Neuronal stem cell (in vitro differentiated cells): Measurements from ENCODE around the gene EIF4G3.

ENCODE experiments used
- DNase-seq: peaks from one replicate; pipeline ENCODE4 v3.0.0-alpha.2; 2013; ENCODE audit warnings: low spot score
- H2AFZ ChIP-seq: one replicate; pipeline ENCODE4 v1.6.1; 2013; ENCODE audit warnings: mild to moderate bottlenecking, low read length, inconsistent platforms
- H2AK5ac ChIP-seq: 2 replicates; pipeline ENCODE4 v1.6.1; 2013; ENCODE audit warnings: low read depth, mild to moderate bottlenecking, inconsistent platforms, low read length, moderate library complexity, mixed read lengths
- H2BK120ac ChIP-seq: 2 replicates; pipeline ENCODE4 v1.6.1; 2013; ENCODE audit warnings: low read depth, mild to moderate bottlenecking, inconsistent platforms, low read length, moderate library complexity, mixed read lengths
- H2BK12ac ChIP-seq: one replicate; pipeline ENCODE4 v1.6.1; 2013; ENCODE audit warnings: low read length, inconsistent platforms
- H2BK15ac ChIP-seq: 2 replicates; pipeline ENCODE4 v1.6.1; 2013; ENCODE audit warnings: mild to moderate bottlenecking, low read length, inconsistent platforms, mixed read lengths
- H2BK5ac ChIP-seq: one replicate; pipeline ENCODE4 v1.6.1; 2013; ENCODE audit warnings: inconsistent platforms, mild to moderate bottlenecking, low read length, moderate library complexity
- H3K14ac ChIP-seq: one replicate; pipeline ENCODE4 v1.6.1; 2013; ENCODE audit warnings: low read length, inconsistent platforms
- H3K18ac ChIP-seq: 2 replicates; pipeline ENCODE4 v1.6.1; 2013; ENCODE audit warnings: low read length, inconsistent platforms
- H3K23ac ChIP-seq: 2 replicates; pipeline ENCODE4 v1.6.1; 2013; ENCODE audit warnings: low read depth, mild to moderate bottlenecking, mixed read lengths, low read length, inconsistent platforms; ENCODE audit not compliant: poor library complexity
- H3K27ac ChIP-seq: replicated peaks from 3 replicates; pipeline ENCODE4 v1.5.1; 2013; ENCODE audit warnings: low read length, inconsistent platforms
- H3K27me3 ChIP-seq, 3 experiments: 2 replicates each; pipeline ENCODE4 v1.6.1; 2013; ENCODE audit warnings: low read length in 3 of 3, mild to moderate bottlenecking in 2 of 3, inconsistent platforms in 1 of 3, low read depth in 1 of 3, mixed read lengths in 1 of 3, moderate library complexity in 1 of 3; ENCODE audit not compliant: control insufficient read depth in 3 of 3, insufficient read depth in 3 of 3
- H3K36me3 ChIP-seq, 2 donors: replicated peaks in 1 of 2; 2 replicates each; pipeline ENCODE4 v1.6.1; 2013; ENCODE audit warnings: low read length in 2 of 2; ENCODE audit not compliant: control insufficient read depth in 2 of 2, insufficient read depth in 2 of 2
- H3K4ac ChIP-seq: 2 replicates; pipeline ENCODE4 v1.6.1; 2013; ENCODE audit warnings: inconsistent platforms, mild to moderate bottlenecking, low read length, moderate library complexity
- H3K4me1 ChIP-seq, 2 donors: 1 replicate in 1 of 2; 2 replicates in 1 of 2; pipeline ENCODE4 v1.6.1; 2013; ENCODE audit warnings: low read length in 2 of 2, low read depth in 1 of 2; ENCODE audit not compliant: control insufficient read depth in 2 of 2, insufficient read depth in 1 of 2
- H3K4me2 ChIP-seq: one replicate; pipeline ENCODE4 v1.6.1; 2013; ENCODE audit warnings: mild to moderate bottlenecking, low read length, inconsistent platforms; ENCODE audit not compliant: insufficient read depth, poor library complexity, severe bottlenecking
- H3K4me3 ChIP-seq, 2 donors: 2 replicates each; pipeline ENCODE4 v1.5.1; 2013; ENCODE audit warnings: low read length in 2 of 2, mild to moderate bottlenecking in 2 of 2, inconsistent platforms in 1 of 2, moderate library complexity in 1 of 2
- H3K79me1 ChIP-seq: one replicate; pipeline ENCODE4 v1.6.1; 2013; ENCODE audit warnings: low read depth, mild to moderate bottlenecking, inconsistent platforms, low read length, moderate library complexity
- H3K9ac ChIP-seq: one replicate; pipeline ENCODE4 v1.6.1; 2013; ENCODE audit warnings: mild to moderate bottlenecking, low read depth, low read length, inconsistent platforms; ENCODE audit not compliant: poor library complexity
- H3K9me3 ChIP-seq, 2 donors: replicated peaks in 1 of 2; 2 replicates each; pipeline versions ENCODE3 to v1.6.1; 2013; ENCODE audit warnings: low read length in 2 of 2, mild to moderate bottlenecking in 2 of 2, inconsistent platforms in 1 of 2, low read depth in 1 of 2, mixed read lengths in 1 of 2, moderate library complexity in 1 of 2; ENCODE audit not compliant: control insufficient read depth in 2 of 2, insufficient read depth in 1 of 2
- H4K8ac ChIP-seq: one replicate; pipeline ENCODE4 v1.6.1; 2013; ENCODE audit warnings: low read depth, mild to moderate bottlenecking, inconsistent platforms, low read length, moderate library complexity
- H4K91ac ChIP-seq: one replicate; pipeline ENCODE4 v1.6.1; 2013; ENCODE audit warnings: low read length, low read depth, mild to moderate bottlenecking, inconsistent platforms; ENCODE audit not compliant: poor library complexity
- WGBS, 2 donors: extraction: QIAGEN DNeasy Blood & Tissue Kit; methylation state at CpG; one replicate each; pipeline ENCODE4 v1.1.7; 2013; ENCODE audit warnings: missing lambda C conversion rate in 2 of 2, mixed read lengths in 1 of 2; ENCODE audit not compliant: insufficient read length in 2 of 2, insufficient replicate concordance in 1 of 2; ENCODE audit errors: extremely low coverage in 2 of 2; 5-methylcytosine and 5-hydroxymethylcytosine counted together

The EIF4G3 gene

GRCh38 chr1:21121764-21122471 lies 54.8 kb downstream of the EIF4G3 start:
- Histone ChIP-seq H2AFZ (no peak overlapping the region), H4K8ac (no peak overlapping the region), H3K23ac (no peak overlapping the region), H4K91ac (no peak overlapping the region), H3K27ac (no peak overlapping the region), H2BK15ac (no peak overlapping the region), H3K36me3 (peaks cover 2 to 36% of the 10 kb centered on the region in 2 donors), H2BK12ac (no peak overlapping the region), H3K9ac (no peak overlapping the region), H2BK120ac (no peak overlapping the region), H2AK5ac (no peak overlapping the region), H3K79me1 (no peaks in the 10 kb centered on the region), H3K9me3 (no peaks in the 10 kb centered on the region), H3K4me1 (peaks cover 5 to 10% of the 10 kb centered on the region in 2 donors), H3K14ac (no peak overlapping the region), H3K4me3 (no peak overlapping the region), H2BK5ac (no peak overlapping the region), H3K18ac (no peak overlapping the region), H3K4me2 (no peak overlapping the region), H3K27me3 (no peaks in the 10 kb centered on the region), H3K4ac (no peak overlapping the region)
- DNase-seq, result no peak
- no CpG with 5 or more reads among the region's 4 CpGs for WGBS, 2 donors

DNA sequence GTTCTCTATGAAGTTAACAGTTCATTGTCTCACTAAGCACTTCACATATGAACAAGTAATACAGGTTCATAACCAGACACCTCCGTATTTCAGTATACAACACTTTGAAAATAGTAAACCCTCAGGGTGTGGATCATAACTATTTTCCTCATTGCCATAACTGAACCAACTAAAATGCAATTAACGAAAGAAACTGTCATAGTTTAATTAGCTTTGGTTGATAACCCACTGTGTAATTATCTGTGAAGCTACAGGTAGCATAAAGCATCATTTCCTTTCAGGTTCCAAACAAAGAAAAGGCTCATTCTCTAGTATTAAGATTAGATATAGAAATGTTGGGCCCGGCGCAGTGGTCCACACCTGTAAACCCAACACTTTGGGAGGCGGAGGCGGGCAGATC lies 58.5 kb downstream of the EIF4G3 start:
- H4K91ac ChIP-seq, result no peak overlapping the region
- no peak overlapping the region for H2BK12ac ChIP-seq
- H2BK120ac ChIP-seq, result no peak overlapping the region
- peak overlapping the region; percentile 53 for H3K27ac ChIP-seq
- H3K36me3 ChIP-seq, result peaks cover 2 to 14% of the 10 kb centered on the region in 2 donors
- H3K9me3 ChIP-seq, result no peaks in the 10 kb centered on the region
- H3K18ac ChIP-seq, result no peak overlapping the region
- WGBS, 2 donors, result no CpG with 5 or more reads among the region's 6 CpGs
- no peak overlapping the region for H3K9ac ChIP-seq
- H2BK5ac ChIP-seq, result no peak overlapping the region
- H3K4ac ChIP-seq, result no peak overlapping the region
- H4K8ac ChIP-seq, result no peak overlapping the region
- H2AFZ ChIP-seq, result no peak overlapping the region
- peaks cover 1 to 17% of the 10 kb centered on the region in 2 donors for H3K4me1 ChIP-seq
- H3K23ac ChIP-seq, result no peak overlapping the region
- DNase-seq, result no peak
- H3K79me1 ChIP-seq, result no peaks in the 10 kb centered on the region
- no peak overlapping the region for H3K14ac ChIP-seq
- no peak overlapping the region for H3K4me2 ChIP-seq
- H2AK5ac ChIP-seq, result no peak overlapping the region
- H2BK15ac ChIP-seq, result no peak overlapping the region
- H3K27me3 ChIP-seq, result no peaks in the 10 kb centered on the region
- H3K4me3 ChIP-seq, result no peak overlapping the region

DNA sequence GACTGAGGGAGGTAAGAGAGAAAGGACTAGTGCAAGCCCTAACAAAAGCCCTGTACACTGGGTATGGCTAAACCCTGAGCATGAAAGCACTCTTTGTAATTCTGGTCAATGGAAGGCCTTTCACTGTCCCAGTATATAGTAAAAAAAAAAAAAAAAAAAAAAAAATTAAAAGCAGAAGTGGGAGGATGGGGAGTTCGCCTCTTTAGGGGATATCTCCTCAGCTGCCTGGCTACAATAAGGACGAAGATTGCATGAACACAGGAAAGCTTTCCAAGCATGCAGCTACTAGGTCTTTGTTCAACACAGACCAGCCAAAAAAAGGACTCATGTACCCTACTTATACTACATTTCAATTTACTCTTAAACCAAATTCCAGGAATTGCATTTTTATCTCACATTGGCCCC lies 59.1 kb downstream of the EIF4G3 start:
- H3K27ac ChIP-seq, result peak overlapping the region; percentile 53

GRCh38 chr1:21117159-21117558 lies 59.5 kb downstream of the EIF4G3 start:
- Histone ChIP-seq H2BK15ac (no peak overlapping the region), H4K8ac (no peak overlapping the region), H3K4me3 (no peak overlapping the region), H3K23ac (no peak overlapping the region), H3K4me2 (no peak overlapping the region), H2AK5ac (no peak overlapping the region), H2BK12ac (no peak overlapping the region), H3K36me3 (peaks cover 2 to 5% of the 10 kb centered on the region in 2 donors), H4K91ac (no peak overlapping the region), H3K14ac (no peak overlapping the region), H3K18ac (no peak overlapping the region), H3K27me3 (no peaks in the 10 kb centered on the region), H2BK5ac (no peak overlapping the region), H3K27ac (no peak overlapping the region), H2BK120ac (no peak overlapping the region), H2AFZ (no peak overlapping the region), H3K9me3 (no peaks in the 10 kb centered on the region), H3K4me1 (peaks cover 1 to 17% of the 10 kb centered on the region in 2 donors), H3K9ac (no peak overlapping the region), H3K4ac (no peak overlapping the region), H3K79me1 (no peaks in the 10 kb centered on the region)
- WGBS, 2 donors, result no CpG with 5 or more reads among the region's 1 CpG
- DNase-seq, result no peak

More for the DNA sequence above, 59.1 kb downstream of the EIF4G3 start:
- H2BK120ac ChIP-seq, result no peak overlapping the region
- H2AFZ ChIP-seq, result no peak overlapping the region
- H2BK5ac ChIP-seq, result no peak overlapping the region
- no peak overlapping the region for H3K4me3 ChIP-seq
- no peak overlapping the region for H3K4ac ChIP-seq
- DNase-seq, result peak; percentile 5
- H3K27me3 ChIP-seq, result no peaks in the 10 kb centered on the region
- H3K18ac ChIP-seq, result no peak overlapping the region
- no peak overlapping the region for H2BK12ac ChIP-seq
- no peak overlapping the region for H3K23ac ChIP-seq
- no peak overlapping the region for H3K9ac ChIP-seq
- H3K4me2 ChIP-seq, result peak overlapping the region; percentile 13
- H4K91ac ChIP-seq, result no peak overlapping the region
- no peaks in the 10 kb centered on the region for H3K9me3 ChIP-seq
- WGBS, 2 donors, result no CpG with 5 or more reads among the region's 2 CpGs
- H2AK5ac ChIP-seq, result no peak overlapping the region
- peaks cover 1 to 17% of the 10 kb centered on the region in 2 donors for H3K4me1 ChIP-seq
- H3K36me3 ChIP-seq, result peaks cover 2 to 9% of the 10 kb centered on the region in 2 donors
- no peak overlapping the region for H2BK15ac ChIP-seq
- H3K14ac ChIP-seq, result no peak overlapping the region
- no peak overlapping the region for H4K8ac ChIP-seq
- H3K79me1 ChIP-seq, result no peaks in the 10 kb centered on the region
